Psoas muscle (tissue), 8 donors: ENCODE results near the gene RICTOR. TPM values are rescaled to one million over a fixed set of nuclear protein-coding genes. Genes with fewer than 3 reads are reported as not detected.

ENCODE experiments used
- ATAC-seq, 4 donors: fragments of 200-7000 bp; cut with Tn5 transposase; one replicate each; pipeline ENCODE4 v1.9.1; 2020; ENCODE audit warnings: moderate library complexity in 3 of 4, mild to moderate bottlenecking in 2 of 4
- DNase-seq, 2 donors: peaks; one replicate each; pipeline ENCODE4 v3.0.0-alpha.2; 2020
- H3K27ac ChIP-seq: fragments of 200-600 bp; one replicate; pipeline ENCODE4 v1.8.0; 2022
- H3K27me3 ChIP-seq, 3 donors: fragments of 200-600 bp in 1 of 3; one replicate each; pipeline versions ENCODE4 v1.6.1 to v1.8.0; 2013 to 2022; ENCODE audit warnings: low read length in 2 of 3, mild to moderate bottlenecking in 2 of 3, moderate library complexity in 1 of 3; ENCODE audit not compliant: insufficient read depth in 3 of 3
- H3K36me3 ChIP-seq, 2 donors: fragments of 200-600 bp in 1 of 2; one replicate each; pipeline versions ENCODE4 v1.6.1 to v1.8.0; 2013 to 2022; ENCODE audit warnings: low read depth in 1 of 2, mild to moderate bottlenecking in 1 of 2, moderate library complexity in 1 of 2; ENCODE audit not compliant: insufficient read depth in 1 of 2
- H3K4me1 ChIP-seq: fragments of 200-600 bp; one replicate; pipeline ENCODE4 v1.8.0; 2022
- H3K4me3 ChIP-seq: fragments of 200-600 bp; one replicate; pipeline ENCODE4 v1.8.0; 2022; ENCODE audit warnings: mild to moderate bottlenecking
- H3K9me3 ChIP-seq: fragments of 200-600 bp; one replicate; pipeline ENCODE4 v1.8.0; 2022
- WGBS, 3 donors: extraction: QIAGEN DNeasy Blood & Tissue Kit; methylation state at CpG; one replicate each; pipeline versions ENCODE4 v1.1.6 to v1.1.7; 2013; 5-methylcytosine and 5-hydroxymethylcytosine counted together
- intact Hi-C, 2 donors: fragments of 100-400 bp; cut with DNase I; formaldehyde crosslinking; loops; one replicate each; pipeline versions ENCODE4 v1.11.0 to v1.14.2; 2022
- polyA plus RNA-seq, 3 donors: library from polyadenylated mRNA; stranded (reverse); fragments of 200-250 nt; gene quantifications; one replicate each; pipeline ENCODE4 v1.2.3, GENCODE V29; 2013
- total RNA-seq, 4 donors: library from RNA; stranded (reverse); fragmentation: NEBNext Ultra II Directional in 2 of 4; extraction: Animal tissue kit (Norgen Biotek cat#: 25700) in 2 of 4; gene quantifications; one replicate each; pipeline versions ENCODE4 v1.2.1 to v1.2.4, GENCODE V29; 2021 to 2023
- TF ChIP-seq, protein P1 (sequence below): fragments of 200-600 bp; IDR thresholded peaks from one replicate; pipeline ENCODE4 v1.8.0; 2022; ENCODE audit warnings: antibody characterized with exemption
- donor health status: healthy with polysubstance abuse.
- donor health status: DM: no; HTN: no; CAD: no; lungs with moderate emphysema.
- donor health status: Bipolar disorder and iron deficiency.
- donor health status: healthy.
- donor health status: DM: yes; HTN: yes; CAD: no.
- donor health status: DM: no; HTN: no; CAD: no.
- donor health status: DM: no; HTN: no; CAD: no.
- donor health status: DM: yes; HTN: yes; CAD: no.

Gene RICTOR
- total and polyA plus RNA-seq, 7 donors, result 2.7 to 46.7 (median 34.0) TPM

DNA sequence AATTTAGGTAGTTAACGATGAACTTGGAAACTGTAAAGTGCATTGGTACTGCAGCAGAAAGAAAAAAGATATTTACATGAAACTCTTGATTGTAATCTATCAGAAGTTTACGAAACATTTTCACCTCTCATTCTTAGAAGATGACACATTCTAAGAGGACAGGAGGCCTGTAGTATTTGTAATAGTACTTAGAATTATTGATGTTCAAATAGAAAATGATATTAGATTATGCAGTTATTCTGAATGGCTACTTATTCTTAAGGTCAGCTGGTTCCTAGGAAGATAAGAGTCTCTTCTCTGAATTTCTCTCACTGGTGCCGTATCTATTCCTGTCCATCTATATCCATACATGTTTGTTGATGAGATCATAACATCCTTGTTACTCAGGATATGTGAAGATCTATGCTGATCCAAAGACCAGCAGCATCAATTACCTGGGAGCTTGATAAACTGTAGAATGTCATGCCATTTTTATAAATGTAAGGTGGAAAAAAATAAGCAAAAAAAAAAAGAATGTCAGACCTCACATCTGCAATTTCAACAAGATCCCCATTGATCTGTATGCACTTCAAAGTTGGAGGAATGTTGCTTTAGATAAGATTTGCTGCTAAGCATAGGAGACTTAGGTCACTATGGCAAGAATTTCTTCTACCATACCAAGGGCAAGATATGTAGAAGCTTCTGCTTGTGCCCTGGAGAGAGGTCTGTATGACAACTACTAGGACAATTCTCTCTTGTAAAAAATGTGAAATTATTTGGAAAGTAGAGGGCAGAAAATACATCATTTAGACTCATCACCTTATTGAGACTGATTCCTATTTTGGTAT lies 42.4 kb upstream of the RICTOR start:
- H3K27me3 ChIP-seq, result no peaks in the 10 kb centered on the region
- WGBS, 3 donors, result 89 to 96% (median 94%) methylated on average over 3 of the region's 3 CpGs
- H3K4me3 ChIP-seq, result no peak overlapping the region
- H3K9me3 ChIP-seq, result no peaks in the 10 kb centered on the region
- H3K36me3 ChIP-seq, result no peaks in the 10 kb centered on the region
- ATAC-seq (no peak), DNase-seq (no peak)
- intact Hi-C loops, result no loop called here
- no peak overlapping the region for H3K27ac ChIP-seq
- no peaks in the 10 kb centered on the region for H3K4me1 ChIP-seq
- TF ChIP-seq, protein P1, sequence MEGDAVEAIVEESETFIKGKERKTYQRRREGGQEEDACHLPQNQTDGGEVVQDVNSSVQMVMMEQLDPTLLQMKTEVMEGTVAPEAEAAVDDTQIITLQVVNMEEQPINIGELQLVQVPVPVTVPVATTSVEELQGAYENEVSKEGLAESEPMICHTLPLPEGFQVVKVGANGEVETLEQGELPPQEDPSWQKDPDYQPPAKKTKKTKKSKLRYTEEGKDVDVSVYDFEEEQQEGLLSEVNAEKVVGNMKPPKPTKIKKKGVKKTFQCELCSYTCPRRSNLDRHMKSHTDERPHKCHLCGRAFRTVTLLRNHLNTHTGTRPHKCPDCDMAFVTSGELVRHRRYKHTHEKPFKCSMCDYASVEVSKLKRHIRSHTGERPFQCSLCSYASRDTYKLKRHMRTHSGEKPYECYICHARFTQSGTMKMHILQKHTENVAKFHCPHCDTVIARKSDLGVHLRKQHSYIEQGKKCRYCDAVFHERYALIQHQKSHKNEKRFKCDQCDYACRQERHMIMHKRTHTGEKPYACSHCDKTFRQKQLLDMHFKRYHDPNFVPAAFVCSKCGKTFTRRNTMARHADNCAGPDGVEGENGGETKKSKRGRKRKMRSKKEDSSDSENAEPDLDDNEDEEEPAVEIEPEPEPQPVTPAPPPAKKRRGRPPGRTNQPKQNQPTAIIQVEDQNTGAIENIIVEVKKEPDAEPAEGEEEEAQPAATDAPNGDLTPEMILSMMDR, result no peak

DNA sequence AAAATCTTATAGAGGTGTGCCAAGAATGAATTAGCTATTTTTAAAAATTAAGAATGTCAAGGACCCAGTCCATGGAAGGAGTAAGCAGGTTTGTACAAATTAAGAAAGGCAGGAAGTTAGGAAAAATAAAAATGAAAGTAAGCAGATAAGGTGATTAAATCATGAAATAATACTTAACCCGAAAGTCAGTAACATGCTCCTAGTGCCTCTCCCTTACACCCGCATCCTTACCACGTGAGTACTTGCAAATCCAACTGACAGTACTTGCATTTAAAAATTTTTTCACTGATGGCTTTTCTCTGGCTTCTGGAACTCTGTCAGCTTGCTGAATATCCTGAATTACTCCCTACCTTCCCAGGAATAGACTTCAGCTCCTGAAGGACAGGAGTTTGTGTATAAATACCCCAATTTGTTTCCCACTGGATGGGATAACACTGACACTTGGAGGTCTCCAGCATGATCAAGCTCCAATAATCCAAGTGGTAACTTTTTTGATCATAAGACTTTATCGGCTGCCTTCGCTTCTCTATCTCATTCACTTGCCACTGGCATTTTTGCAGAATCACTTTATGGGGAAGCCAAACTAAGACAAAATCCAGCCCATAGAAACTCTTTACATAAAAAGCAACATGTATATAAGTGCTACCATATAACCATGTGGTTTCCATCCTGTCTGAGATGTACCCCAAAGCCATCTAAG lies 41.6 kb upstream of the RICTOR start:
- no peak for ATAC-seq
- Histone ChIP-seq H3K9me3 (no peaks in the 10 kb centered on the region), H3K36me3 (no peaks in the 10 kb centered on the region), H3K4me1 (no peaks in the 10 kb centered on the region), H3K27ac (no peak overlapping the region), H3K4me3 (no peak overlapping the region), H3K27me3 (no peaks in the 10 kb centered on the region)
- 74 to 81% (median 76%) methylated on average over 5 of the region's 5 CpGs for WGBS, 3 donors
- TF ChIP-seq, protein P1, result no peak
- intact Hi-C loops, result no loop called here
- no peak for DNase-seq

DNA sequence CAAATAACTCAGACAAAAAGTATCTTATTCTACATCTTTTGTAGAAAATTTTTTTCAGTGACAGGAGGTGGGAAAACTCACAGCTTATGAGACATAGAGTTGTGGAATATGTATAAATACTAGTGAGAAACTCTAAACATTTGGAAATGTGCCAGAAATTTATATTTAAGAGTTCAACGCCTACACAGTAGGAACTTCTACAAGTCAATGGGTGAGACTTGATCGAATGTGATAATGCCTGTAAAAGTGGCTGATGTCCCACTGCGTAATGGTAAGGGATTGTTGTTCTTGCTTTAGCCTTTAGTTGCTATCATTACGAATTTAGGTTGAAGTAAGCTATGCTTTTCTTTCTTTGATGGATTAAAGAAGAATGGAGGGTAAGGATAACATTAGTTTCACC lies 40.0 kb upstream of the RICTOR start:
- H3K27ac ChIP-seq, result no peak overlapping the region
- H3K9me3 ChIP-seq, result no peaks in the 10 kb centered on the region
- 80 to 86% (median 83%) methylated on average over 4 of the region's 4 CpGs for WGBS, 3 donors
- TF ChIP-seq, protein P1, result no peak
- no peaks in the 10 kb centered on the region for H3K36me3 ChIP-seq
- ATAC-seq (no peak), DNase-seq (no peak)
- H3K27me3 ChIP-seq, result no peaks in the 10 kb centered on the region
- intact Hi-C loops, result no loop called here
- H3K4me1 ChIP-seq, result no peaks in the 10 kb centered on the region
- H3K4me3 ChIP-seq, result no peak overlapping the region

DNA sequence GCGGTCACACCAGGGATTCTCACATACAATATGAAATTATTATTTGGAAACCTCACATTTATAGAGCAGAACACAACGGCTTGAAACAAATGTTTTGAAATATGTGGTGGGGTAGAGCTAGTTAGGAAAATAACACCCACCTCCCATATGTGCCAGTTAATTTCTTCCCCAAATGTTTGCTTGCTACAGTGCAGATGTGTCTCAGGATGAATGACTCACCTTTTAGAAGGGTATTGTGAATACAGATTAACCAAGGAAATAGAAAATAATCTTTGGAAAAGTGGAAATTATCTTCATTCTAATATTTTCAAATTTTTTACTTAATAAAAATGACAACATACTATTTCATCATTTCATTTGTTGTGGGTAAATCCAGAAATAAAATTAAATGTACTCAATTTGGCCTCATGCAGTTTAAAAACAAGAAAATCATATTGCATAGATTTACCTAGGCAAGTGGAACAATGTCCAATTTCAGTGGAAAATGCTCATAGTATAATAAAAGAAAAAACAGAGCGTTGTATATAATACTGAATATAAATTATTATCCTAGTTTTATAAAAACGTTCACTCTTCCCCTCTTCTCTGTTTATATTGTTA lies 39.3 kb upstream of the RICTOR start:
- intact Hi-C loops, result no loop called here
- H3K4me1 ChIP-seq, result no peaks in the 10 kb centered on the region
- no peaks in the 10 kb centered on the region for H3K9me3 ChIP-seq
- DNase-seq (no peak), ATAC-seq (no peak)
- no peaks in the 10 kb centered on the region for H3K36me3 ChIP-seq
- no peak overlapping the region for H3K27ac ChIP-seq
- WGBS, 3 donors, result 75 to 83% (median 78%) methylated on average over 4 of the region's 4 CpGs
- H3K27me3 ChIP-seq, result no peaks in the 10 kb centered on the region
- TF ChIP-seq, protein P1, result no peak
- no peak overlapping the region for H3K4me3 ChIP-seq
